CD4-positive, alpha-beta T cell treated with Interleukin-4 for 4 hours (primary cell): ENCODE data around the gene LRRTM2.
"Not testable (repeated sequence)": the region's sequence is repeated elsewhere in the genome, so short reads cannot be mapped to it uniquely, and the experiment has no call there.

Source experiments
- DNase-seq: peaks from one replicate; pipeline ENCODE4 v3.0.0-alpha.2; 2020

LRRTM2 gene, protein sequence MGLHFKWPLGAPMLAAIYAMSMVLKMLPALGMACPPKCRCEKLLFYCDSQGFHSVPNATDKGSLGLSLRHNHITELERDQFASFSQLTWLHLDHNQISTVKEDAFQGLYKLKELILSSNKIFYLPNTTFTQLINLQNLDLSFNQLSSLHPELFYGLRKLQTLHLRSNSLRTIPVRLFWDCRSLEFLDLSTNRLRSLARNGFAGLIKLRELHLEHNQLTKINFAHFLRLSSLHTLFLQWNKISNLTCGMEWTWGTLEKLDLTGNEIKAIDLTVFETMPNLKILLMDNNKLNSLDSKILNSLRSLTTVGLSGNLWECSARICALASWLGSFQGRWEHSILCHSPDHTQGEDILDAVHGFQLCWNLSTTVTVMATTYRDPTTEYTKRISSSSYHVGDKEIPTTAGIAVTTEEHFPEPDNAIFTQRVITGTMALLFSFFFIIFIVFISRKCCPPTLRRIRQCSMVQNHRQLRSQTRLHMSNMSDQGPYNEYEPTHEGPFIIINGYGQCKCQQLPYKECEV

DNA sequence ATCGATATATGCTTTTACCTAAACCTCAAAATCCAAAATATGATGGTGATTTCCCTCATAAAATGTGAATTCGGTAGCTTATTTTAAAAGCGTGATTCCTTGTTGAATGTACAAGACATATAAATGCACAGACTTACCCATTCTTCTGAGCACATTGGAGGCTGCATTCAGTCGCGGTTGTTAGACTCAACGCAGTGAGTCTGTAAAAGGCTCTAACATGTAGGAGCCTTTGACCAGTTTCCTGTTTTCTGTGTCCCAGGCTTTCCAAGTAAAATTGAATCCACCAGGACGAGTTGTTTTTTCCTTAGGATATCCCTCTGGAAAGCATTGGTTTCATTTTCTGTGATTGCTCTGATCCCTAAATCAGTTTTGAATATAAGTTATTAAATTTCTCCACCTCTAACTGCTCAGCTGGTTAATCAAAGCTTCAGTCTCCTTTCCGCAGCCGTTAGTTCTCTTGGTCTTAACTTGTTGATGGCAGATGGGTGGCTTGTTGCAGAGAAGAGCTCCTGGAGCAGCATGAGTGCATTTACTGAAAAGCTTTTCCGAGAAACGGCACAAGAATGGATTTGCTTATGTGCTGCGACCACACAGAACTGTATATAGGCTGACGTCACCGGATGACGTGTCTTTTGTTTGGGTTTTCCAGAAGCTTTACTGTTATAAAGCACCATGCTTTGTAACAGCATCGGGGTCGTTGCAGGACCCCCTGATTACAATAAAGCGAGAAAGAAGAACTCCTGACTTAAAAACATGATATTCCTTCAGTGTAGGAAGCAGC lies at the start of gene LRRTM2:
Gene LRRTM2 (minus strand): TSS at position 565 of the 781 bp plus-strand sequence. CDS start 424 bp downstream, at position 141.
- DNase-seq: no peak

DNA sequence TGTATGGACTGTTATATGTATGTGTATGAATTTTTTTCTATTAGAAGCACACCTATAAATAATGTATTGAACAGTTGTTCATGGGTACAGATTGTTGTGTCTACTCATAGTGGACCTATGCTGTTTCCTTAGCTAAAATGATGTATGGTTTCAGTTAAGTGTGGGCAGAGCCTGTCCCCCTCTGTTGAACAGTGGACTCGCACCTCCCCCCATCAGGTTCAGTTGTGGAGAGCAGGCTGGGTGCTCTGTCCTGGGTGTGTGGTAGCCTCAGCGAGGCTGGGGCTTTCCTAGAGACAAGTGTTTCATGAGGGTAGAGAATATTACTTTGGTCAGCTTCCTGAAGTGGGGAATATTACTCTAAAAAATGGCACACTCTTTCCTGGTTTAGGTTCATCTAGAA lies 47.4 kb upstream of the LRRTM2 start:
- DNase-seq: no peak

DNA sequence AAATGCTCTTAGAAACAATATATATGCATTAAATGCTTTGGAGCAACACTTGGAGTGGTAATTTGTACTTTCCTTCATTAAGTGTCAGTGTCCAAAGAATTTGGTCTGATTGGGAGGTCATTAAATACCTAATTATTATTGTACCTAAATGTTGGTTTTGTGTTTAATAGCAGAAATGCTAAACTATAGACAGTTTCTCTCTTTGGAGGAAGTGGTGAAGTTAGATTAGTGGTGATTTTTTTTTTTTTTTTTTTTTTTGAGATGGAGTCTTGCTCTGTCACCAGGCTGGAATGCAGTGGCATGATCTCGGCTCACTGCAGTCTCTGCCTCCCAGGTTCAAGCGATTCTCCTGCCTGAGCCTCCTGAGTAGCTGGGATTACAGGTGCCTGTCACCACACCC lies 46.2 kb upstream of the LRRTM2 start:
- DNase-seq: not testable (repeated sequence)

DNA sequence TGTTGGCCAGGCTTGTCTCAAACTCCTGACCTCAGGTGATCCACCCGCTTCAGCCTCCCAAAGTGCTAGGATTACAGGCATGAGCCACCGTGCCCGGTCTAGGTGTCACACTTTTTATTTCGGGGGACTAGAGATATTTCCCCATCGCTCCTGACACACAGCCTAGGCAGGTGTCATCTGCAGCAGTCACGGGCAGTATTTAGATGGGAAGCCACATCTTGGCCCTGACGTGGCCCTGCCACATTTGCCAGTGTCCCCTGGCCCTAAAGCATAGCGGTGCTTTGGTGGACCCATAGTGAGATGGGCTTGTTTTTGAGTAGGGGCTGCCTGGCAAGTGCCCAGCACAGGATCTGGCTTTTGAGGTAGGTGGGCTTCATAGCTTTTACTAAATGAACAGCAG lies 45.0 kb upstream of the LRRTM2 start:
- no peak for DNase-seq

DNA sequence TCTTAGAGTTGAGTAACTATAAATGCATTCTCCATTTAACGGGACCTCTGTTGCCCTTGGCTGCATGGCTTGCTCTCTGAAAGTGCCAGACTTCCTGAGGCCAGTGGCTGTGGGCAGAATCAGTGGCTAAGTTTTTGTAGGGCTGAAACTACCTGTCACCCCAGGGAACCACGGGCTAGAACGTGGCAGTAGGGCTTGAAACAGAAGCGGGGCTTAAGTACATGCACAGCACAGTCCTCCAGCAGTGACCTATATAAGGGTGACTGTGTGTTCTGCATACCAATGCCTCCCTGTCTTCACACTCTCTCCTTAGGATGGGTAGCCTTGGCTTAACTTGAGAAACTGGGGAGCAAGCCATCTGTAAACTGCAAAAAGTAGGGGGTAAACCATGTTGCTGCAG lies 43.6 kb upstream of the LRRTM2 start:
- no peak for DNase-seq

DNA sequence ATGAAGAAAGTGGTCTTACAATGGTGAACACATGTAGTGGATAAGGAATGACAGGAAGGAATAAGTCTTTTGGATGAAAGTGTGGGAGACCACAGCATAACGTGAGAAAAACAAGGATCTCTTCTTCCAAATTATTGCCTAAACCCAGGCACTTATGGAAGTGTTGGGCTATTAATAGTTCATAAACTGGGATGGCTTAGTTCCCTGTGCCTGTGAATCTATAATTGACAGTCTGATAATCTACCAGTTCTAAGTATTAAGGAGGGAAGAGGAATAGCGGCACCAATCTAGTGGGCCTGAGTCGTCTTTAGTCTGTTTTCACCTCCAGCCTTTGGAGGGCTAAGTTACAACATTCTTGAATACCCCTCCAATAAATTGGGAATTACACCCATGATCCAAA lies 39.2 kb upstream of the LRRTM2 start:
- DNase-seq: no peak

DNA sequence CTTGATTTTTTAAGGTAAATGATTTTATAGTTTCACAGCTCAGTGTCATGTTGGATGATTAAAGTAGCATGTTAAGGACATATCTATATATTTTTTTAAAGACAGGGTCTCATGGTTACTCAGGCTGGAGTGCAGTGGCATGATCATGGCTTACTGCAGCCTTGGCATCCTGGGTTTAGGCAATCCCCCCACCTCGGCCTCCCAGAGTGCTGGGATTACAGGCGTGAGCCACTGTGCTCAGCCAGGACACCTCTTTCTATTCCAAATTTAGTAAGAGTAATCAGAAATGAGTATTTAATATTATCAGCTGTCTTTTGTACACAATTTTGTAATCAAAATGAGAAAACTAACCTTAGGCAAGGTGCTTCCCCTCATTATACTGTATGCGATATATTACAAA lies 38.6 kb upstream of the LRRTM2 start:
- DNase-seq: no peak

DNA sequence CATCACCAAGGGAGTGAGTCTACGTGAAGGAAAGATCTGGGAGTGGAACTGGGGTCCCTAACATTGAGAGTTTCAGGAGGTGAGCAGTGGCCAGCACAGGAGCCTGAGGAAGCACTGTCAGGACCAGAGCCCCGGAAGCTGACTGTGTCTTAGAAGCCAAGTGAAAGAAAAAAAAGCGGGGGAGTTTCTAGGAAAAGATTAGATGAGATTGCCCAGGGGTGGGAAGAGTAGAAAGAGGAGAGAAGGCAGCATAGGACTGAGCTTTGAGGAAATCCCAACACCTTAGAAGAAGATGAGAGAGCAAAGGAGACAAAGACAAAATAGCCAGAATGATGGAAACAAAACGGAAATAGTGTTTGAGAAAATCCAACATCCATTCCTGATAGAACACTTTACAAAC lies 37.0 kb upstream of the LRRTM2 start:
- DNase-seq: no peak

DNA sequence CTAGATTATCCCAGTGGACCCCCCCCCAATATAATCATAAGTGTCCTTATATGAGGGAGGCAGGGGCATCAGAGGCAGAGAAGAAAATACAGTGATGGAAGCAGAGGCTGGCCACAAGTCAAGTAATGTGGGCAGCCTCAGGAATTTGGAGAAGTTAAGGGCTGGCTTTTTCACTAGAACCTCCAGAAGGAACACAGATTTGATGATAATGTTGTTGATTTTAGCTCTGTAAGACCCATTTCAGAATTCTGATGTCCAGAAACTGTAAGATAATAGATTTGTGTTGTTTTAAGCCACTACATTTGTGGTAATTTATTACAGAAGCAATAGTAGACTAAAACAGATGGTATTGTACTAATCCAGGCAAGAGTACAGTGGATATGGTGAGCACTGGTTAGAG lies 36.3 kb upstream of the LRRTM2 start:
- no peak for DNase-seq

DNA sequence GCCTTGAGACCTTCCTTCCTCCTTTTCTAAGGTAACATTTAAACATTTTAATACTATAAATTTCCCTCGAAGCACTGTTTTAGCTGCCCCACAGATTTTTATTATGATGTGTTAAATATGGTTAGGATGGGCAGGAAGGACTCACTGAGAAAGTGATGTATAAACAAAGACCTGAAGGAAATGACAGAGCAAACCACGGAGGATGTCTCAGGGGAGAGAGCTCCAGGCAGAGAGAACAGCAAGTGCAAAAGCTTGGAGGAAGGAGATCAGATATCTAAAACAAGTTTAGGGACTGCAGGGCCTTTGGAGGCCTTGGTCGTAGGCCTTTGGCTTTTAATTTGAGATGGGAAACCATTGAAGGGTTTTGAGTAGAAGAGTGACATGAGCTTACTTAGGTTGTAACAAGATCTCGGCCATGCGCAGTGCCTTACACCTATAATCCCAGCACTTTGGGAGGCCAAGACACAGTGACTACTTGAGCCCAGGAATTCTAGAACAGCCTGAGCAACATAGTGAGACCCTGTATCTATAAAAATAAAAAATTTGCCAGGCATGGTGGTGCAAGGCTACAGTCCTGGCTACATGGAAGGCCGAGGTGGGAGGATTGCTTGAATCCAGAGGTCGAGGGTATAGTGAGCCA lies 35.5 kb upstream of the LRRTM2 start:
- DNase-seq: no peak

DNA sequence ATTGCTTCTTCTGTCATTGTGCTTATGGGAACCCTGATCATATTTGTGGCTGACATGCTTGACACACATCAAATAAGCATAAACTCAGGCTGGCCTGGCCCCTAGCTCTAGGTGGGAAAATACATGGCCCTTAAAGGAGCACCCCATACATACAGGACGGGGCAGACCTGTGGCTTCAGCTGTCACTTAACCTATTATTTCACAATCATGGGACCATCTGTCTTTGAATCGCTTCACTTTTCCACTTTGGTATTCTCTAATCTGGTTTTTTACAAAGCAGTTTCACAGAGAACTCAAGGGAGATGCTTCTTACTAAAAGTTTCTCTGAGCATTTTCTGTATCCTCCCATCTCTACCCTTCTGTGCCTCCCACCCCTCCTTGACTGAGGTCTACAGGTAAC lies 34.6 kb upstream of the LRRTM2 start:
- no peak for DNase-seq

DNA sequence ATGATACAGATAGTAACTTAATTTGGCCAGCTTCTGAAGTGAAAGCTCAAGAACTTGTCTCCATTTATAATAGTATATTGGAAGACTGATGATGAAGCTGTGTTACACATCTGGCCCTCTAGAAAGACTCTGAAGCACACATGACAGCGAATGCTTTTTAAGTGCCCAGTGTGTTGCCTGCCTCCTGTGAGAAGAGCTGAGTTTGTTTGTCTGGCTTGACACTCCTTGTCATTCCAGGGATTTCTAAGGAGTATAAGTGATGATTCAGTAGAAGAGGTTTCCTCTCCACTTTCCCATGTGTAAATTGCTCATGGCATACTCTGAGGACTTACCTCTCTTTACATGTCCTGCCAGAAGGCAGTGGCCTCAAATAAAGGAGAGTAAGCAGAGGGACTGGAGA lies 30.4 kb upstream of the LRRTM2 start:
- no peak for DNase-seq

DNA sequence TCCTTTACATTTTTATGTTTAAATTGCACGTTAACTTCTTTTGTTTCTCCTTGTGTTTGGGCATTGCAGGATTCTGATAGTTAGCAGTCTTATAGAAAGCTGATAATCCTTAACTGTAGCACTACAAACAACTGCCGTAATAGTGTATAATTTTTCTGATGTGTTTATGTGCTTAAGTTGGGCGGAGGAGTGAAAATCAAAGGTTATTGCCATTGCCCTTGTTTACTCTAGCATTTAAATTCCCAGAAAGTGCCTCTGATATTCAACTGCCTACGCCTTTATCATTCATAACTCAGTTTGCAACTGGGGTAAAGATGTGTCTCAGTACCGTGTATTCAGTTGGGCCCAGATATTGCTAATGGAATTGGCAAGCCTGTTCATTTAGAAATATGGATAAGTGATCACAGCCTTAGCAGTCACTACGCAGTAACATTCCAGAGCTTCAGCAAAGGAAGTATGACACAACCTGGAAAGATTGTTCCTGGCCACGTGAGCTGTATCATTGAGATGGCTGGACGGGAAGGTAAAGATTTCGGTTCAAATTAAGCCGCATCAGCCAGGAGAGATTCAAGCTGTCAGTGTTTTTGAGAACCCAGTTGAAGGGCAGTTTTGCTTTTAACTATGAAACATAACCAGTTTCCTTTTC lies 28.1 kb upstream of the LRRTM2 start:
- DNase-seq: no peak

DNA sequence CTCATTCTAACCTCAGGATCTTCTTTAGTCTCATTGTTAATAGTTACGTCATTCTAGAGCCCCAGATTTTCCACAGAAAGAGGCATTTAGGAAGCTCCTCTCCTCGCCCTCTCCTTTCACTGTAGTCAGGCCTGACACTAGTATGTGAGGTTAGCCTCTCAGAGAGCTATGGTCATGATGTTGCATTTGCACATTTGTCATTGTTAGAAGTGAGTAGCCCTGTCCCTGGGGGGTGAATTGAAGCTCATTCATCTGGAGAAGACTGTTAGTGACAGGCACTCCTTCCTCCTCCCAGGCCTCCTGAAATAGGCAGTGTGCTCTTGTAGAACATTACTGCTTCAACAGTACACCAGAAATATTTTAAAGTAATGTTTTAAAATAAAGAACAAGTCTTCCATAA lies 26.6 kb upstream of the LRRTM2 start:
- DNase-seq: no peak

DNA sequence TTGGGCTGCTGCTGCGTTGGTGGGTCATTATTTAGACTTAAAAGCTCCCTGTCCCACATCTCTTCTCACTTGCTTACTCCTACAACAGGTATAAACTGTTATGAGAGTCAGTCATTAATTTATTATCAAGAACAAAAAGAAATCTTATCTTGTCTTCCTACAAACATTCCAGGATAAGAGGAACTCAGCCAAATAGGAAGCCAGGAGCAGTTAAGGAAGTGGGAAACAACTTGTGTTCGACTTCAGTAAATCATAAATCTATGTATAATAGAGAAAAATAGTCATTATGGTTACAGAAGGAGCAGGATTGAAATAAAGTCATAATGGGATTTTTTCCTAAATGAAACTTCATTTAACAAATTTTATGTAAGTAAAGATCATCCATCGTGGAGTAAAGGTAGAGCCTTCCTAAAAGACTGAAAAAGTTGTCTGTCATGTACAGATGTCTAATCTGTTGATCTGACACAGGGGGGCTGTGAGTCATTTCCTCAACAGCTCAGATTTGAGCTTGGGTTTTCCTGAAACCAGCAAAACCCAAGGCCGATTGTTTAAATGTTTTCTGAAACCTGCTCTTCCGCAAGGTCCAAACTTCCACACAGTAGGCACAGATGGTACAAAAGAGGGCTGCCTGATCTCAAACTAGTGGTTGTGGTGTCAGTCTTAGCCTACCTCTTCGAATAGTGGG lies 25.3 kb upstream of the LRRTM2 start:
- no peak for DNase-seq

DNA sequence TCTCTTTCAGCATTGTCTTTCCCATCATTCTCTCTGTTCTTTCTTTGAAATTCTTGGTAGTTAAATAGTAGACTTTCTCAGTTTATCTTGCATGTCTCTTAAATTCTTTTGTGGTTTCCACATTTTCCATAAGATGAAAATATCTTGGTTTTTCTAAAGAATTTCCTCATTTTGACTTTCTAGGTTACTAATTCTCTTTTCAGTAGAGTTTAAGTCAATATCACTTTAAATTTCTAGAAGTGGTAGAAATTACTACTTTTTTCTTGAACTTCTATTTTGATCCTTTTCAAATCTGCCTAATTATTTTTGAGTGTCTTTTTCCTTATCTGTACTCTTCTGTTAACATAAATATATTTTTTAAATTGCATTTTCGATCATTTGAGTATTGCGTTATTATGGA lies 23.6 kb upstream of the LRRTM2 start:
- DNase-seq: no peak

DNA sequence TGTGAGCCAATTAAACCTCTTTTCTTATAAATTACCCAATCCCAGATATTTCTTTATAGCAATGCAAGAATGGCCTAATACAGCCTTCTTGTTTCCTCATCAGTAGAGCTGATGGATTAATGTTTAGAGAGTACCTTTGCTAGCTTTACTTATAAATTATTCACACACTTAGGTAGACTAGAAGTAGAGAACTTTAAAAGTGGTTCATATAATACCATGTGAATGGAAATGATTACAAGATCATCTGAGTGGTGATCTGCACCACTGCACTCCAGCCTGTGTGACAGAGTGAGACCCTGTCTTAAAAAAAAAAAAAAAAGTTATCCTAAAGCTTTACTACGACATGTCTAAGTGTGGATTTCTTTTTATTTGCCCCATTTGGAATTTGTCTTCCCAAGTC lies 23.2 kb upstream of the LRRTM2 start:
- DNase-seq: no peak

DNA sequence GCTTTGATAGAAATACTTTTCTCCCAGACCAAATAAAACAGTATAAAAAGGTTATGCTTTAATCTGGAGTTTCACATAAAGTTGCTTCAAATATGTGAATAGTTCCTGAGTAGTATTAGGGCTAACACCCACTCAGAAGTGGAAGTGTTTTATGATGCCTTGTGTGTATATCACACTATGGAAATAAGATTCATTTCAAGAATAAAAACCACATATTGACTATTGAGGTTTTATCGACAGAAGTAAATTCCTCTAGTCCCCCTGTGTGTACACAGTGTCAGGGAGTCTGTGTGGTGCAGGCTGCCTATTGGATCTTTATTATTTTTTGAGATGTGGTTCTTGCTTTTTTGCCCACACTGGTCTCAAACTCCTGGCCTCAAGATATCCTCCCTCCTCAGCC lies 20.8 kb upstream of the LRRTM2 start:
- no peak for DNase-seq

DNA sequence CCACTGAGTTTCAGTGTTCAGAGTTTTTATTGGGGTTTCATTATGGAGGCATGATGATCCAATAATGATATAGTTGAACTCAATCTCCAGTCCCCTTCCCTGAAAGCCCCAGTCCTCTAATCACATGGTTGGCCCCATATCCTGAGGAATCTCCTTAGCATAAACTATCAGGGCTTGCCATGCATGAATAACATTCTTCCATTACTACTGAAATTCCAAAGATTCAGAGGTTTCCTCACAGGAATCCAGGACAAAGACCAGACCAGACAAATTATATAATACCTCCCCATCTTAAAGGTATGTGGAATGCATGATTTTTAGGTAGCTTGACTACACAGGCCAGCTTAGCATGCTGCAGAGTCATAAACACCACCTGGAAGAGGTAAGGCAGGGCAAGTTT lies 15.5 kb upstream of the LRRTM2 start:
- DNase-seq: no peak

DNA sequence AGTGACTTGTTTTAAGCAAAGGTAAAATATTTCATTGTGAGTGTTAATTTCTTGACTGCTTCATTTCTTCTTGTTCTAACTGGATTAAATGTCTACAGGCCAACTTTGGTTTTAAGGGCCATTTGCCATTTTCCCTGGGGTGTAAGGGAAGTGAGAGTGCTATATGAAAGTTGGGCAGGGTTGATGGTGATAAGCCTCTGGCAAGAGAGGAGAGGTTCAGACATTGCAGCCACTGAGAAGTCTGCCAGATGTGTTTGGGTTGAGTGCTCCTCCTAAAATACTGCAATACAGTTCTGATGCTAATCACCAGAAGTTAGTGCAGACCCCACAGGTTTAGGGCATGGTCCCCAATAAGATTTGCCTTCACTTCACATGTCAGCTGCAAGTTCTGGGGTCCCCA lies 14.9 kb upstream of the LRRTM2 start:
- no peak for DNase-seq

DNA sequence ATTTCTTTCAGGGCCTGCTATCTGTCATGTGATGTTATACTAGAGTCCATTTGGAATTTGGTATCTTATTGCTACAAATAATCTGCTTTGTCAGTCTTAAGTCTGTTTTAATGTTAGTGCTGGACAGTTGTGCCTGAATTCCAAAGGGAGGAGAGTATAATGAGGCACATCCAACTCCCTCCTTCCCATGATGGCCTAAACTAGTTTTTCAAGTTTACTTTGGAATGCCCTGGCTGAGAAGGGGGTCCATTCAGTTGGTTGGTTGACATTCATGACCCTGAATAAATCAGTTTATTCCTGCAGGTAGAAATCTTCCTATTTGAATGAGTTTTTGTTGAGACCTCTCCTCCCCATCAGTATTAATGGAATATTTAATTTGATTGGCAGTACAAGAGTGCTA lies 9.4 kb upstream of the LRRTM2 start:
- DNase-seq: no peak

DNA sequence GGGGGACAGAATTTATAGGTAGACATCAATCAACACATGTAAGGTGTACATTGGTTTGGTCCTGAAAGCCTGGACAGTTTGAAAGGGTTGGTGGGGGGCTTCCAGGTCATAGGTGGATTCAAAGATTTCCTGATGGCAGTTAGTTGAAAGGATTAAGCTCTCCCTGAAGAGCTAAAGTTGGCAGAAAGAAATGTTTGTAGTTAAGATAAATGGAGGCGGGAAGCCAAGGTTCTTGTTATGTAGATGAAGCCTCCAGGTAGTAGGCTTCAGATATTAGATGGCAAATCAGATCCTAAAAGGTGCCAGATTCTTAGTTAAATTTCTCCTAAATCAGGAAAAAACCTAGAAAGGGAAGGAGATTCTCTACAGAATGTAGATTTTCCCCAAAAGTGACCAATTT lies 9.0 kb upstream of the LRRTM2 start:
- no peak for DNase-seq

DNA sequence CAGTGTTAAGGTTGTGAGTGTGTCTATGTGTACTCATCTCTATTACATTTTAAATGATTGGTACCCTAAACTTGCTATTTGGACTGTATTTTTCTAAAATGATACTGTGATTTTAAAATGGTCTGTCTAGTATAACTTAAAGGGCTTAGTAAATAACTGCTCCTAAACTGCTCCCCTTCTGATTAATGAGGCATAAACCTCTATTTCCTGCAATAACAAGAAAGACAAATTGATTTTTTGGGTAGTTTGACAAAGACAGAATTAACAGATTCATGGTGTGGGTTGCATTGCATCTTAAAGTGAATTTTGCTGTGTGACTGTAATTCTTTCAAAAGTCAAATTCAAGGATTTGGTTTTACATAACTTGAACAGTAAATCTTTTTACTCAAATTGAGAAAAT lies 8.1 kb upstream of the LRRTM2 start:
- no peak for DNase-seq
